ENCODE measurements around the gene EGLN3.

- TF ChIP-seq GATA2 (IDR thresholded peaks at IDR 0.05; ENCODE audit: low read depth, low read length) (no peak), GATA3 (IDR thresholded peaks at IDR 0.05; ENCODE audit: low read depth, low read length) (no peak)
Measured at GRCh38 chr14:33906968-33907367, 43.9 kb downstream of the EGLN3 start.

Data from SH-SY5Y (cell line).